ENCODE results near the gene NEK7.
"Not testable (repeated sequence)": the region's sequence is repeated elsewhere in the genome, so short reads cannot be mapped to it uniquely, and the experiment has no call there.

The NEK7 gene

GRCh38 chr1:198156745-198157240 is at the start of gene NEK7:
NEK7 (plus strand) TSS chr1:198156998; CDS start chr1:198232581, 75,583 bp downstream.
- DNase-seq, result peak; percentile 76

GRCh38 chr1:198107091-198107501 is 49.7 kb upstream of the NEK7 start:
- no peak for DNase-seq

- no peak for DNase-seq
These were observed 48.0 kb upstream of the NEK7 start for GRCh38 chr1:198108636-198109370.

- DNase-seq, result no peak
These were observed 47.5 kb upstream of the NEK7 start for GRCh38 chr1:198109371-198109715.

GRCh38 chr1:198113342-198113750 is 43.5 kb upstream of the NEK7 start:
- no peak for DNase-seq

GRCh38 chr1:198116069-198116468 is 40.7 kb upstream of the NEK7 start:
- no peak for DNase-seq

- no peak for DNase-seq
These were observed 40.3 kb upstream of the NEK7 start for GRCh38 chr1:198116469-198116868.

GRCh38 chr1:198117267-198117666 is 39.5 kb upstream of the NEK7 start:
- DNase-seq, result no peak

- no peak for DNase-seq
These were observed 38.7 kb upstream of the NEK7 start for GRCh38 chr1:198118134-198118533.

- DNase-seq, result no peak
These were observed 36.9 kb upstream of the NEK7 start for GRCh38 chr1:198119906-198120305.

GRCh38 chr1:198121056-198121826 is 35.6 kb upstream of the NEK7 start:
- DNase-seq, result no peak

GRCh38 chr1:198122693-198123092 is 34.1 kb upstream of the NEK7 start:
- DNase-seq, result no peak

- no peak for DNase-seq
These were observed 33.7 kb upstream of the NEK7 start for GRCh38 chr1:198123133-198123532.

- no peak for DNase-seq
These were observed 32.1 kb upstream of the NEK7 start for GRCh38 chr1:198124673-198125072.

- no peak for DNase-seq
These were observed 30.6 kb upstream of the NEK7 start for GRCh38 chr1:198125995-198126735.

GRCh38 chr1:198128533-198128932 is 28.3 kb upstream of the NEK7 start:
- DNase-seq, result no peak

- DNase-seq, result not testable (repeated sequence)
These were observed 26.7 kb upstream of the NEK7 start for GRCh38 chr1:198130053-198130452.

- no peak for DNase-seq
These were observed 24.6 kb upstream of the NEK7 start for GRCh38 chr1:198132060-198132781.

- no peak for DNase-seq
These were observed 22.5 kb upstream of the NEK7 start for GRCh38 chr1:198134252-198134651.

- DNase-seq, result no peak
These were observed 21.4 kb upstream of the NEK7 start for GRCh38 chr1:198135366-198135765.

GRCh38 chr1:198141668-198142351 is 15.0 kb upstream of the NEK7 start:
- peak; percentile 34 for DNase-seq

- DNase-seq, result no peak
These were observed 13.0 kb upstream of the NEK7 start for GRCh38 chr1:198143797-198144196.
